Astrocyte (in vitro differentiated cells and primary cell): ENCODE measurements around the gene EGLN3. TPM values are rescaled to one million over a fixed set of nuclear protein-coding genes. Genes with fewer than 3 reads are reported as not detected.
"Not testable (repeated sequence)": the region's sequence is repeated elsewhere in the genome, so short reads cannot be mapped to it uniquely, and the experiment has no call there.

Experiments used
- DNase-seq: peaks from one replicate; pipeline ENCODE4 v3.0.0-alpha.2; 2010; ENCODE audit warnings: low read depth
- FAIRE-seq: peaks from 2 replicates; lab custom pipeline; 2011; peaks lifted over from hg19 to GRCh38; lab: Jason Lieb, UNC
- H2AFZ ChIP-seq: 2 replicates; pipeline ENCODE4 v1.6.0; 2012; ENCODE audit warnings: low read depth, low read length, inconsistent platforms
- H3K27ac ChIP-seq: 2 replicates; pipeline ENCODE4 v1.5.1; 2011; ENCODE audit warnings: low read depth, low read length, inconsistent platforms
- H3K27me3 ChIP-seq: 2 replicates; pipeline ENCODE4 v1.6.0; 2011; ENCODE audit warnings: low read length, inconsistent platforms; ENCODE audit not compliant: insufficient read depth
- H3K36me3 ChIP-seq: 2 replicates; pipeline ENCODE4 v1.5.1; 2011; ENCODE audit warnings: low read length, inconsistent platforms; ENCODE audit not compliant: insufficient read depth
- H3K4me1 ChIP-seq: 2 replicates; pipeline ENCODE4 v1.5.1; 2011; ENCODE audit warnings: low read length, inconsistent platforms; ENCODE audit not compliant: insufficient read depth
- H3K4me2 ChIP-seq: 2 replicates; pipeline ENCODE4 v1.6.0; 2012; ENCODE audit warnings: low read length, inconsistent platforms
- H3K4me3 ChIP-seq: 2 replicates; pipeline ENCODE4 v1.5.1; 2011; ENCODE audit warnings: low read depth, mild to moderate bottlenecking, low read length, inconsistent platforms; ENCODE audit not compliant: insufficient read depth
- H3K79me2 ChIP-seq: 2 replicates; pipeline ENCODE4 v1.6.0; 2012; ENCODE audit warnings: mild to moderate bottlenecking, low read length, inconsistent platforms; ENCODE audit not compliant: insufficient read depth
- H3K9ac ChIP-seq: 2 replicates; pipeline ENCODE4 v1.6.0; 2012; ENCODE audit warnings: mild to moderate bottlenecking, low read length, inconsistent platforms
- H3K9me3 ChIP-seq: 2 replicates; pipeline ENCODE4 v1.5.1; 2012; ENCODE audit warnings: low read depth, mild to moderate bottlenecking, low read length, inconsistent platforms; ENCODE audit not compliant: insufficient read depth
- H4K20me1 ChIP-seq: 2 replicates; pipeline ENCODE4 v1.6.0; 2012; ENCODE audit warnings: low read length, inconsistent platforms; ENCODE audit not compliant: insufficient read depth
- H3K27ac Mint-ChIP-seq: one replicate; pipeline ENCODE4 v1.8.0; 2021; ENCODE audit warnings: mild to moderate bottlenecking, mixed read lengths; ENCODE audit not compliant: unreplicated experiment
- H3K27me3 Mint-ChIP-seq: one replicate; pipeline ENCODE4 v1.8.0; 2021; ENCODE audit warnings: low read depth, mixed read lengths; ENCODE audit not compliant: unreplicated experiment
- H3K36me3 Mint-ChIP-seq: one replicate; pipeline ENCODE4 v1.8.0; 2021; ENCODE audit warnings: low read depth, mixed read lengths; ENCODE audit not compliant: unreplicated experiment
- H3K4me1 Mint-ChIP-seq: one replicate; pipeline ENCODE4 v1.8.0; 2021; ENCODE audit warnings: low read depth, mixed read lengths; ENCODE audit not compliant: unreplicated experiment
- H3K4me3 Mint-ChIP-seq: one replicate; pipeline ENCODE4 v1.8.0; 2021; ENCODE audit warnings: mild to moderate bottlenecking, moderate library complexity, mixed read lengths; ENCODE audit not compliant: unreplicated experiment
- H3K9me3 Mint-ChIP-seq: one replicate; pipeline ENCODE4 v1.8.0; 2021; ENCODE audit warnings: mild to moderate bottlenecking, mixed read lengths; ENCODE audit not compliant: unreplicated experiment
- EZH2 ChIP-seq: IDR thresholded peaks from 2 replicates; pipeline ENCODE4 v1.6.1; 2012; ENCODE audit warnings: mild to moderate bottlenecking, low read length, inconsistent platforms; ENCODE audit not compliant: insufficient read depth
- total RNA-seq: library from RNA; stranded (reverse); gene quantifications from 2 replicates; pipeline ENCODE4 v1.2.1, GENCODE V29; 2021
- TF ChIP-seq, protein P1 (sequence below): IDR thresholded peaks from 2 replicates; pipeline ENCODE4 v1.5.1; 2011; ENCODE audit warnings: low read depth, mild to moderate bottlenecking, inconsistent platforms, low read length, moderate library complexity; ENCODE audit not compliant: insufficient read depth

The EGLN3 gene
- total RNA-seq, 1 donor from 2014 or later = 13.3 TPM

DNA sequence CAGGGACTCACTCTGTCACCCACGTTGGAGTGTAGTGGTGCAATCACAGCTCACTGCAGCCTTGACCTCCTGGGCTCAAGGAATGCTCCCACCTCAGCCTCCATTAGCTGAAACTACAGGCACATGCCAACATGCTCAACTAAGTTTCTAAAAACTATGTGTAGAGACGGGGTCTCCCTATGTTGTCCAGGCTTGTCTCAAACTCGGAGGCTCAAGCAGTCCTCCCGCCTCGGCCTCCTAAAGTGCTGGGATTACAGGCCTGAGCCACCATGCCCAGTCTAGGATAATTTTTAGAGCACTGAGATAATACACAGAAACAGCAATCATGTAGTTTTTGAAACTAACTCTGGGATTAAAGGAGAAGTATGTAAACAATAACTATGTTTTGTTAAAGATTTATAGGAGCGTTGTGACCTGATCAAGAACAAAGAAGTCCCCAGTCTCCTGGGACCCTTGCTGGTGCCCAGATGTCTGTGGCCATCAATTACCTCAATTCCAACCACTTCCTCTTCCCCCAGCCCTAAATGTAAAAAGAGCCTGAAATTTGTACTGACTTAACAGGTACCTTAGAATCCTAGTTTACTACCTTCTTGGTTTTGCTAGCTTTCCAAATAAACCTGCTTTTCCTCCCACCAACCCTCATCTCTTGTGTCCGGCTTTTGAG is 28.9 kb upstream of the EGLN3 start:
- no peak overlapping the region for H3K4me2 ChIP-seq
- no peak overlapping the region for H3K9ac ChIP-seq
- TF ChIP-seq, protein P1, sequence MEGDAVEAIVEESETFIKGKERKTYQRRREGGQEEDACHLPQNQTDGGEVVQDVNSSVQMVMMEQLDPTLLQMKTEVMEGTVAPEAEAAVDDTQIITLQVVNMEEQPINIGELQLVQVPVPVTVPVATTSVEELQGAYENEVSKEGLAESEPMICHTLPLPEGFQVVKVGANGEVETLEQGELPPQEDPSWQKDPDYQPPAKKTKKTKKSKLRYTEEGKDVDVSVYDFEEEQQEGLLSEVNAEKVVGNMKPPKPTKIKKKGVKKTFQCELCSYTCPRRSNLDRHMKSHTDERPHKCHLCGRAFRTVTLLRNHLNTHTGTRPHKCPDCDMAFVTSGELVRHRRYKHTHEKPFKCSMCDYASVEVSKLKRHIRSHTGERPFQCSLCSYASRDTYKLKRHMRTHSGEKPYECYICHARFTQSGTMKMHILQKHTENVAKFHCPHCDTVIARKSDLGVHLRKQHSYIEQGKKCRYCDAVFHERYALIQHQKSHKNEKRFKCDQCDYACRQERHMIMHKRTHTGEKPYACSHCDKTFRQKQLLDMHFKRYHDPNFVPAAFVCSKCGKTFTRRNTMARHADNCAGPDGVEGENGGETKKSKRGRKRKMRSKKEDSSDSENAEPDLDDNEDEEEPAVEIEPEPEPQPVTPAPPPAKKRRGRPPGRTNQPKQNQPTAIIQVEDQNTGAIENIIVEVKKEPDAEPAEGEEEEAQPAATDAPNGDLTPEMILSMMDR = no peak
- no peak for TF ChIP-seq EZH2
- no peaks in the 10 kb centered on the region for H3K4me1 ChIP-seq
- H3K4me3 Mint-ChIP-seq = no peak overlapping the region
- no peaks in the 10 kb centered on the region for H3K9me3 Mint-ChIP-seq
- H3K27ac ChIP-seq = no peak overlapping the region
- DNase-seq (no peak), FAIRE-seq (no peak)
- no peak overlapping the region for H3K27ac Mint-ChIP-seq
- H3K9me3 ChIP-seq = no peaks in the 10 kb centered on the region
- H3K4me3 ChIP-seq = no peak overlapping the region
- H3K36me3 Mint-ChIP-seq = no peaks in the 10 kb centered on the region
- no peaks in the 10 kb centered on the region for H3K79me2 ChIP-seq
- H3K27me3 ChIP-seq = no peaks in the 10 kb centered on the region
- H3K4me1 Mint-ChIP-seq = peaks cover 3% of the 10 kb centered on the region
- H3K27me3 Mint-ChIP-seq = no peaks in the 10 kb centered on the region
- H2AFZ ChIP-seq = no peak overlapping the region
- H4K20me1 ChIP-seq = no peaks in the 10 kb centered on the region
- no peaks in the 10 kb centered on the region for H3K36me3 ChIP-seq

DNA sequence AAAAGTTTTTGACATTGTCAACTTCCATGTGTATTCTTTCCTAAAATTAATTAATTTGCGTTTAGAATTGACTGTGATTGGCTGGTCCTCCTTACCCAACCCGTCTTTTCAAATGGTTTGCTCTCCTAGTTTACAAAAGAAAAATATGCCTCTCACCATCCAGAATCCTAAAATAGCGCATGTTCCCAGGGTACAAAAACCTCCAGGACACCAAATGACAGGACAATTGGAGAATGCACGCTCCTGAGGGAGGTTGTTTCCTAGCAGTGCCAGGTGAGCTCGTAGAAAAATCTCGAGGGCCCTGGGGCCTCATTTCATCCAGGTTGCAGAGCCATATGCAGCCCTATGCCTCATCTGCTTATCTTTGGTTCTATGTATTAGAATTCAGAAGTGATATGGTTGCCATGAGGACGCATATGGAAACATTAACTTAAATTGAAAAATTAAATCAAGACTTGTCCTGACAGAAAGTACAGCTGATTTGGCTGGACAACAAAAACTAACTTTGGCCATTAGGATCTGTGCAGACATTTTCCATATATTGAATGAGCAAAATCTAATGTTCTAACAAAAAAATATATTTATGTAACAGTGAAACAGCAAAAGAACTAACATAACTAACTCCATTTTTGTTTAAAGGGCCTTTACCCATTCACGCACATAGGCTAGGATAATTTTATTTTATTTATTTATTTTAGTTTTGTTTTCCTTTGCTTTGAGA is 28.2 kb upstream of the EGLN3 start:
- Mint-ChIP-seq H3K27me3 (no peaks in the 10 kb centered on the region), H3K27ac (no peak overlapping the region), H3K4me3 (no peak overlapping the region), H3K4me1 (peaks cover 3% of the 10 kb centered on the region), H3K36me3 (no peaks in the 10 kb centered on the region), H3K9me3 (no peaks in the 10 kb centered on the region)
- no peak overlapping the region for H3K4me3 ChIP-seq
- no peak overlapping the region for H3K27ac ChIP-seq
- H2AFZ ChIP-seq = no peak overlapping the region
- no peak for TF ChIP-seq EZH2
- TF ChIP-seq, protein P1 = no peak
- no peaks in the 10 kb centered on the region for H3K27me3 ChIP-seq
- FAIRE-seq (no peak), DNase-seq (no peak)
- no peak overlapping the region for H3K4me2 ChIP-seq
- no peaks in the 10 kb centered on the region for H3K9me3 ChIP-seq
- no peak overlapping the region for H3K9ac ChIP-seq
- H4K20me1 ChIP-seq = no peaks in the 10 kb centered on the region
- H3K36me3 ChIP-seq = no peaks in the 10 kb centered on the region
- H3K4me1 ChIP-seq = no peaks in the 10 kb centered on the region
- H3K79me2 ChIP-seq = no peaks in the 10 kb centered on the region

DNA sequence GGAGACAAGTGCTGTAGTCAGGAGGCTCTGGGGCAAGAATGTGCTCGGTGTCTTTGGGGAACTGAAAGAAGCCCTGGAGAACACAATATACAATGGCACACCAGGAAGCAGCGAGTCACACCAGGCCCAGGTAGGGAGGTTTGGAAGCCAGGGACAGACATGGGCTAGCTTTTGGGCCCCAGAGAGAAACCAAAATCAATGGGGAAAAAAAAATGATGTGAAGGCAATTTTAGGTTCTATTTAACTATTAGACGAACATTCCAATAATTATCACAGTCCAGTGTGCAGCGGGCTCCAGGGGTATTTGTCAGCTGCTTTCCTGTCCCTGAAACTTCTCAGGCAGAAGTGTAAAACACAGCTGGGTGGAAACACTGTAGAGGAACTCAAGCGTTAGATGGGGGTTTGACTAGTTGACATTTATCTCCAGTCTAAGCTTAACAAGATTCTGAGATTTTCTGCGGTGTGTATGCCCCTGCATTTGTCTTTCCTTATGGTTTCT is 21.8 kb upstream of the EGLN3 start:
- TF ChIP-seq, protein P1 = no peak
- TF ChIP-seq EZH2 = no peak
- H3K9ac ChIP-seq = no peak overlapping the region
- Mint-ChIP-seq H3K4me3 (no peak overlapping the region), H3K27ac (no peak overlapping the region), H3K36me3 (no peaks in the 10 kb centered on the region), H3K9me3 (peaks cover 5% of the 10 kb centered on the region), H3K4me1 (no peaks in the 10 kb centered on the region), H3K27me3 (no peaks in the 10 kb centered on the region)
- FAIRE-seq (no peak), DNase-seq (no peak)
- no peaks in the 10 kb centered on the region for H4K20me1 ChIP-seq
- H3K27ac ChIP-seq = no peak overlapping the region
- no peak overlapping the region for H3K4me3 ChIP-seq
- H3K9me3 ChIP-seq = no peaks in the 10 kb centered on the region
- no peak overlapping the region for H2AFZ ChIP-seq
- H3K4me1 ChIP-seq = no peaks in the 10 kb centered on the region
- H3K36me3 ChIP-seq = no peaks in the 10 kb centered on the region
- peaks cover 5% of the 10 kb centered on the region for H3K27me3 ChIP-seq
- H3K4me2 ChIP-seq = no peak overlapping the region
- no peaks in the 10 kb centered on the region for H3K79me2 ChIP-seq

DNA sequence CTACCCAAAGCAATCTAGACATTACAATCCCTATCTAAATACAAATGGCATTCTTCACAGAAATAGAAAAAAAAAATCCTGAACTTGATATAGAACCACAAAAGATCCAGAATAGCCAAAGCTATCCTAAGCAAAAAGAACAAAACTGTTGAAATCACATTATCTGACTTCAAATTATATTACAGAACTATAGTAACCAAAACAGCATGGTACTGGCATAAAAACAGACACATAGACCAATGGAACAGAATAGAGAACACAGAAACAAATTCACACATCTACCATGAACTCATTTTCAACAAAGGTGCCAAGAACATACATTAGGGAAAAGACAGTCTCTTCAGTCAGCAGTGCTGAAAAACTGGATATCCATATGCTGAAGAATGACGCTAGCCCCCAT is 19.0 kb upstream of the EGLN3 start:
- not testable (repeated sequence) for H3K36me3 ChIP-seq, H3K4me3 ChIP-seq, H3K4me3 Mint-ChIP-seq, H3K27me3 ChIP-seq, H3K4me2 ChIP-seq, H3K27ac ChIP-seq, H3K27ac Mint-ChIP-seq, H4K20me1 ChIP-seq, H3K9me3 ChIP-seq, DNase-seq, H3K36me3 Mint-ChIP-seq, H3K4me1 Mint-ChIP-seq, H3K9ac ChIP-seq, H3K27me3 Mint-ChIP-seq, H3K9me3 Mint-ChIP-seq, FAIRE-seq, H3K4me1 ChIP-seq, H3K79me2 ChIP-seq, H2AFZ ChIP-seq
